CD4-positive, alpha-beta memory T cell (primary cell): Measurements from ENCODE around the gene C1QL4. TPM values are rescaled to one million over a fixed set of nuclear protein-coding genes. Genes with fewer than 3 reads are reported as not detected.
A peak's percentile ranks its signal among the peaks of the same experiment; 100 is the strongest.

Experiments
- CTCF ChIA-PET: fragments of 350-600 bp; sonication (Branson Sonifier 250); formaldehyde crosslinking; loops from one replicate; lab custom pipeline; 2021; ENCODE audit warnings: inconsistent platforms; ENCODE audit not compliant: partially characterized antibody; lab: Charles Lee
- POLR2A ChIA-PET: fragments of 350-600 bp; sonication (Branson Sonifier 250); formaldehyde crosslinking; loops from one replicate; lab custom pipeline; 2021; ENCODE audit not compliant: partially characterized antibody; lab: Charles Lee
- DNase-seq, 5 donors: peaks; one replicate each; pipeline versions ENCODE4 v3.0.0 to v3.0.0-alpha.2; 2020 to 2022; ENCODE audit warnings: mixed read lengths in 1 of 5
- H3K27ac ChIP-seq: one replicate; pipeline ENCODE4 v1.7.0; 2013; ENCODE audit warnings: low read depth, low read length
- H3K27me3 ChIP-seq: 2 replicates; pipeline ENCODE4 v1.7.0; 2013; ENCODE audit warnings: mild to moderate bottlenecking, low read length, moderate library complexity; ENCODE audit not compliant: insufficient read depth
- H3K36me3 ChIP-seq: 2 replicates; pipeline ENCODE4 v1.7.0; 2013; ENCODE audit warnings: mild to moderate bottlenecking, low read length, moderate library complexity; ENCODE audit not compliant: insufficient read depth
- H3K4me1 ChIP-seq: 2 replicates; pipeline ENCODE4 v1.7.0; 2013; ENCODE audit warnings: mild to moderate bottlenecking, low read length, moderate library complexity; ENCODE audit not compliant: insufficient read depth
- H3K4me3 ChIP-seq, 2 donors: one replicate each; pipeline ENCODE4 v1.7.0; 2013; ENCODE audit warnings: low read length in 2 of 2, mild to moderate bottlenecking in 1 of 2
- H3K9me3 ChIP-seq, 2 donors: one replicate each; pipeline ENCODE4 v1.7.0; 2013; ENCODE audit warnings: low read length in 2 of 2, control low read depth in 1 of 2; ENCODE audit not compliant: control insufficient read depth in 1 of 2
- H3K27ac Mint-ChIP-seq, 7 donors: one replicate each; pipeline ENCODE4 v1.8.0; 2020 to 2021; ENCODE audit warnings: mixed read lengths in 7 of 7, mild to moderate bottlenecking in 6 of 7, inconsistent platforms in 3 of 7, moderate library complexity in 3 of 7
- H3K27me3 Mint-ChIP-seq, 2 donors: one replicate each; pipeline ENCODE4 v1.8.0; 2020 to 2021; ENCODE audit warnings: mixed read lengths in 2 of 2
- H3K36me3 Mint-ChIP-seq, 2 donors: one replicate each; pipeline ENCODE4 v1.8.0; 2020 to 2021; ENCODE audit warnings: mixed read lengths in 2 of 2, inconsistent platforms in 1 of 2, mild to moderate bottlenecking in 1 of 2
- H3K4me1 Mint-ChIP-seq, 4 donors: one replicate each; pipeline ENCODE4 v1.8.0; 2020 to 2021; ENCODE audit warnings: mixed read lengths in 4 of 4, mild to moderate bottlenecking in 1 of 4
- H3K4me3 Mint-ChIP-seq, 8 donors: one replicate each; pipeline ENCODE4 v1.8.0; 2020 to 2021; ENCODE audit warnings: mixed read lengths in 8 of 8, mild to moderate bottlenecking in 7 of 8, moderate library complexity in 6 of 8, inconsistent platforms in 3 of 8
- H3K9me3 Mint-ChIP-seq, 8 donors: one replicate each; pipeline ENCODE4 v1.8.0; 2020 to 2021; ENCODE audit warnings: mixed read lengths in 8 of 8, mild to moderate bottlenecking in 5 of 8, inconsistent platforms in 3 of 8, moderate library complexity in 1 of 8
- intact Hi-C: fragments of 100-400 bp; cut with micrococcal nuclease; formaldehyde crosslinking; loops from one replicate; pipeline ENCODE4 v1.15.1; 2023
- polyA plus RNA-seq, 2 donors: library from polyadenylated mRNA; unstranded; fragments of 300-500 nt; fragmentation: Illumina TruSeq; gene quantifications; one replicate each; pipeline ENCODE4 v1.2.3, GENCODE V29; 2021
- total RNA-seq, 2 experiments: library from RNA; stranded (reverse); gene quantifications; one replicate each; pipeline ENCODE4 v1.2.3, GENCODE V29; 2021

Gene C1QL4
- total and polyA plus RNA-seq, 4 experiments from 2014 or later = not detected

- Mint-ChIP-seq H3K27ac (no peak overlapping the region), H3K27me3 (peaks cover 31 to 36% of the 10 kb centered on the region in 2 donors), H3K9me3 (no peaks in the 10 kb centered on the region), H3K4me3 (no peak overlapping the region), H3K36me3 (no peaks in the 10 kb centered on the region), H3K4me1 (peaks cover 5 to 28% (median 17%) of the 10 kb centered on the region in 4 donors)
- ChIA-PET POLR2A (interaction anchor here (1.4 to 1.9 kb wide), 2 partner anchors 49 to 73 kb away, joined by 4 to 9 read pairs; no protein-coding TSS in a partner anchor), CTCF (interaction anchor here (0.7 to 4.2 kb wide), 10 partner anchors 8 to 217 kb away, joined by 3 to 24 read pairs (median 5); partner anchors contain the start of genes DNAJC22 and TROAP)
- H3K4me3 ChIP-seq = no peak overlapping the region
- peaks cover 32% of the 10 kb centered on the region for H3K27me3 ChIP-seq
- intact Hi-C loops = no loop called here
- H3K27ac ChIP-seq = no peak overlapping the region
- H3K9me3 ChIP-seq = no peaks in the 10 kb centered on the region
- no peaks in the 10 kb centered on the region for H3K36me3 ChIP-seq
- peaks cover 20% of the 10 kb centered on the region for H3K4me1 ChIP-seq
- no peak for DNase-seq
Measured at GRCh38 chr12:49294086-49294803, 42.7 kb downstream of the C1QL4 start.

GRCh38 chr12:49293056-49293956, 43.7 kb downstream of the C1QL4 start:
- no peak for DNase-seq
- CTCF ChIA-PET = interaction anchor here (0.7 to 7.5 kb wide), 10 partner anchors 7 to 218 kb away, joined by 3 to 70 read pairs (median 8); partner anchors contain the start of genes C1QL4, DNAJC22 and TROAP
- Mint-ChIP-seq H3K9me3 (no peaks in the 10 kb centered on the region), H3K36me3 (no peaks in the 10 kb centered on the region), H3K4me1 (peaks cover 4 to 22% (median 17%) of the 10 kb centered on the region in 4 donors), H3K4me3 (peak overlapping the region in 1 of 8 donors; percentile 58), H3K27ac (no peak overlapping the region), H3K27me3 (peaks cover 27 to 36% of the 10 kb centered on the region in 2 donors)
- POLR2A ChIA-PET = interaction anchor here (1.4 kb wide), 1 partner anchor 74 kb away, joined by 4 read pairs; no protein-coding TSS in a partner anchor
- intact Hi-C loops = no loop called here
- Histone ChIP-seq H3K4me3 (no peak overlapping the region), H3K27me3 (peaks cover 31% of the 10 kb centered on the region), H3K4me1 (peaks cover 20% of the 10 kb centered on the region), H3K27ac (no peak overlapping the region), H3K9me3 (no peaks in the 10 kb centered on the region), H3K36me3 (no peaks in the 10 kb centered on the region)

GRCh38 chr12:49292729-49293055, 44.3 kb downstream of the C1QL4 start:
- H3K27ac ChIP-seq = no peak overlapping the region
- no peak for DNase-seq
- Mint-ChIP-seq H3K27ac (no peak overlapping the region), H3K4me3 (no peak overlapping the region), H3K36me3 (no peaks in the 10 kb centered on the region), H3K9me3 (no peaks in the 10 kb centered on the region), H3K27me3 (peaks cover 26 to 33% of the 10 kb centered on the region in 2 donors), H3K4me1 (peaks cover 4 to 17% (median 14%) of the 10 kb centered on the region in 4 donors)
- intact Hi-C loops = no loop called here
- no peaks in the 10 kb centered on the region for H3K36me3 ChIP-seq
- peaks cover 18% of the 10 kb centered on the region for H3K4me1 ChIP-seq
- CTCF ChIA-PET = interaction anchor here (0.7 to 7.5 kb wide), 5 partner anchors 45 to 222 kb away, joined by 3 to 70 read pairs (median 9); partner anchors contain the start of genes C1QL4 and DNAJC22
- H3K4me3 ChIP-seq = no peak overlapping the region
- POLR2A ChIA-PET = no interaction called here
- peaks cover 25% of the 10 kb centered on the region for H3K27me3 ChIP-seq
- no peaks in the 10 kb centered on the region for H3K9me3 ChIP-seq

GRCh38 chr12:49288922-49289555, 47.9 kb downstream of the C1QL4 start:
- Mint-ChIP-seq H3K4me1 (peaks cover 0 to 4% (median 2%) of the 10 kb centered on the region in 4 donors), H3K4me3 (no peak overlapping the region), H3K9me3 (no peaks in the 10 kb centered on the region), H3K27ac (no peak overlapping the region), H3K27me3 (peaks cover 20 to 24% of the 10 kb centered on the region in 2 donors), H3K36me3 (no peaks in the 10 kb centered on the region)
- Histone ChIP-seq H3K27me3 (no peaks in the 10 kb centered on the region), H3K4me3 (no peak overlapping the region), H3K9me3 (no peaks in the 10 kb centered on the region), H3K36me3 (no peaks in the 10 kb centered on the region), H3K4me1 (no peaks in the 10 kb centered on the region), H3K27ac (no peak overlapping the region)
- DNase-seq = no peak
- intact Hi-C loops = loop anchor here (1.0 kb wide), 6 partner anchors 7 to 418 kb away; partner anchors contain the start of genes C1QL4 and FMNL3
- POLR2A ChIA-PET = interaction anchor here (0.8 to 1.4 kb wide), 2 partner anchors 53 to 58 kb away, joined by 3 to 6 read pairs; partner anchors contain the start of gene DNAJC22
- CTCF ChIA-PET = interaction anchor here (0.6 to 7.5 kb wide), 24 partner anchors 8 to 301 kb away, joined by 3 to 70 read pairs (median 6); partner anchors contain the start of genes C1QL4, DNAJC22, TROAP and TUBA1C

GRCh38 chr12:49288412-49288853, 48.6 kb downstream of the C1QL4 start:
- DNase-seq = peak; percentile 61 to 75 (median 68)
- H3K27me3 ChIP-seq = no peaks in the 10 kb centered on the region
- CTCF ChIA-PET = interaction anchor here (0.6 to 7.5 kb wide), 23 partner anchors 9 to 300 kb away, joined by 3 to 70 read pairs (median 7); partner anchors contain the start of genes C1QL4, DNAJC22, TROAP and TUBA1C
- H3K27me3 Mint-ChIP-seq = peaks cover 20% of the 10 kb centered on the region in 2 donors
- peak overlapping the region in 1 of 7 donors; percentile 36 for H3K27ac Mint-ChIP-seq
- intact Hi-C loops = loop anchor here (1.0 kb wide), 6 partner anchors 8 to 419 kb away; partner anchors contain the start of genes C1QL4 and FMNL3
- H3K4me3 ChIP-seq = no peak overlapping the region
- H3K4me1 ChIP-seq = no peaks in the 10 kb centered on the region
- H3K9me3 Mint-ChIP-seq = no peaks in the 10 kb centered on the region
- H3K36me3 ChIP-seq = no peaks in the 10 kb centered on the region
- no peaks in the 10 kb centered on the region for H3K9me3 ChIP-seq
- H3K4me1 Mint-ChIP-seq = peaks cover 0 to 4% (median 2%) of the 10 kb centered on the region in 4 donors
- no peak overlapping the region for H3K27ac ChIP-seq
- H3K36me3 Mint-ChIP-seq = no peaks in the 10 kb centered on the region
- no peak overlapping the region for H3K4me3 Mint-ChIP-seq
- POLR2A ChIA-PET = interaction anchor here (0.8 to 1.4 kb wide), 2 partner anchors 54 to 58 kb away, joined by 3 to 6 read pairs; partner anchors contain the start of gene DNAJC22

- Histone ChIP-seq H3K4me3 (no peak overlapping the region), H3K27ac (no peak overlapping the region), H3K4me1 (no peaks in the 10 kb centered on the region), H3K36me3 (no peaks in the 10 kb centered on the region), H3K27me3 (no peaks in the 10 kb centered on the region), H3K9me3 (no peaks in the 10 kb centered on the region)
- Mint-ChIP-seq H3K27me3 (peaks cover 19 to 20% of the 10 kb centered on the region in 2 donors), H3K9me3 (no peaks in the 10 kb centered on the region), H3K4me1 (peaks cover 0 to 4% (median 2%) of the 10 kb centered on the region in 4 donors), H3K4me3 (no peak overlapping the region), H3K27ac (no peak overlapping the region), H3K36me3 (no peaks in the 10 kb centered on the region)
- ChIA-PET POLR2A (interaction anchor here (1.4 kb wide), 1 partner anchor 54 kb away, joined by 6 read pairs; no protein-coding TSS in a partner anchor), CTCF (interaction anchor here (0.9 to 7.5 kb wide), 12 partner anchors 7 to 228 kb away, joined by 3 to 70 read pairs (median 12); partner anchors contain the start of genes C1QL4, DNAJC22 and PRPH)
- no peak for DNase-seq
- intact Hi-C loops = loop anchor here (1.0 kb wide), 6 partner anchors 8 to 419 kb away; partner anchors contain the start of genes C1QL4 and FMNL3
Measured at GRCh38 chr12:49287876-49288275, 49.1 kb downstream of the C1QL4 start.
